ENCODE results near the gene BEAN1. TPM values are rescaled to one million over a fixed set of nuclear protein-coding genes. Genes with fewer than 3 reads are reported as not detected.

Gene BEAN1
- total RNA-seq, 6 donors from 2014 or later = 0.22 to 1.0 (median 0.35) TPM; not detected in 2

GRCh38 chr16:66442502-66443268 lies 15.6 kb downstream of the BEAN1 start:
- Histone ChIP-seq H3K4me1 (no peaks in the 10 kb centered on the region), H3K9me3 (no peaks in the 10 kb centered on the region), H3K36me3 (no peaks in the 10 kb centered on the region), H3K4me3 (no peak overlapping the region), H3K27ac (no peak overlapping the region), H3K27me3 (no peaks in the 10 kb centered on the region)
- DNase-seq = no peak
- TF ChIP-seq POLR2AphosphoS5 (IDR thresholded peaks at IDR 0.05) (no peak), POLR2A (IDR thresholded peaks at IDR 0.05) (no peak)
- WGBS, 2 donors = 73 to 75% methylated on average over 6 of the region's 6 CpGs
- no peak for ATAC-seq (ENCODE audit: low FRiP score in 2 of 2)

- peak in 1 of 2 donors; percentile 61 for ATAC-seq (ENCODE audit: low FRiP score in 2 of 2)
- Histone ChIP-seq H3K4me1 (no peaks in the 10 kb centered on the region), H3K36me3 (no peaks in the 10 kb centered on the region), H3K4me3 (no peak overlapping the region), H3K27me3 (no peaks in the 10 kb centered on the region), H3K9me3 (no peaks in the 10 kb centered on the region), H3K27ac (no peak overlapping the region)
- no peak for TF ChIP-seq CTCF (IDR thresholded peaks at IDR 0.05)
- no peak for TF ChIP-seq POLR2A (IDR thresholded peaks at IDR 0.05)
- TF ChIP-seq POLR2AphosphoS5 (IDR thresholded peaks at IDR 0.05) = no peak
- TF ChIP-seq EP300 (IDR thresholded peaks at IDR 0.05) = no peak
- 84 to 86% methylated on average over 3 of the region's 3 CpGs for WGBS, 2 donors
- DNase-seq = no peak
Measured at GRCh38 chr16:66443269-66443652, 16.2 kb downstream of the BEAN1 start.

GRCh38 chr16:66444049-66444481 lies 17.0 kb downstream of the BEAN1 start:
- Histone ChIP-seq H3K4me3 (no peak overlapping the region), H3K9me3 (no peaks in the 10 kb centered on the region), H3K4me1 (no peaks in the 10 kb centered on the region), H3K36me3 (no peaks in the 10 kb centered on the region), H3K27ac (no peak overlapping the region), H3K27me3 (no peaks in the 10 kb centered on the region)
- TF ChIP-seq CTCF (IDR thresholded peaks at IDR 0.05) (peak in 1 of 6 experiments; percentile 18), POLR2AphosphoS5 (IDR thresholded peaks at IDR 0.05) (no peak)
- ATAC-seq (ENCODE audit: low FRiP score in 2 of 2) (no peak), DNase-seq (no peak)
- 66 to 68% methylated on average over 3 of the region's 3 CpGs for WGBS, 2 donors

GRCh38 chr16:66446737-66447136 lies 19.6 kb downstream of the BEAN1 start:
- DNase-seq = no peak
- Histone ChIP-seq H3K9me3 (no peaks in the 10 kb centered on the region), H3K27me3 (no peaks in the 10 kb centered on the region), H3K4me1 (no peaks in the 10 kb centered on the region), H3K36me3 (no peaks in the 10 kb centered on the region), H3K4me3 (no peak overlapping the region), H3K27ac (no peak overlapping the region)
- no peak for ATAC-seq (ENCODE audit: low FRiP score in 2 of 2)
- WGBS, 2 donors = 83 to 89% methylated on average over 1 of the region's 1 CpG
- TF ChIP-seq POLR2A (IDR thresholded peaks at IDR 0.05) (no peak), POLR2AphosphoS5 (IDR thresholded peaks at IDR 0.05) (no peak), EP300 (IDR thresholded peaks at IDR 0.05) (no peak), CTCF (IDR thresholded peaks at IDR 0.05) (no peak)

GRCh38 chr16:66447491-66447890 lies 20.4 kb downstream of the BEAN1 start:
- H3K4me1 ChIP-seq = no peaks in the 10 kb centered on the region
- no peaks in the 10 kb centered on the region for H3K9me3 ChIP-seq
- H3K4me3 ChIP-seq = no peak overlapping the region
- TF ChIP-seq POLR2A (IDR thresholded peaks at IDR 0.05) (no peak), POLR2AphosphoS5 (IDR thresholded peaks at IDR 0.05) (no peak), EP300 (IDR thresholded peaks at IDR 0.05) (no peak), CTCF (IDR thresholded peaks at IDR 0.05) (no peak)
- no peaks in the 10 kb centered on the region for H3K36me3 ChIP-seq
- ATAC-seq (ENCODE audit: low FRiP score in 2 of 2) (no peak), DNase-seq (no peak)
- no peak overlapping the region for H3K27ac ChIP-seq
- no peaks in the 10 kb centered on the region for H3K27me3 ChIP-seq
